ENCODE data around the gene EEF2.

The EEF2 gene

GRCh38 chr19:3970313-3970807, 14.9 kb downstream of the EEF2 start:
- TF ChIP-seq GATA3 (IDR thresholded peaks at IDR 0.05; ENCODE audit: low read depth, low read length) (no peak), GATA2 (IDR thresholded peaks at IDR 0.05; ENCODE audit: low read depth, low read length) (no peak)

GRCh38 chr19:3969435-3970312, 15.6 kb downstream of the EEF2 start:
- no peak for TF ChIP-seq GATA2 (IDR thresholded peaks at IDR 0.05; ENCODE audit: low read depth, low read length)
- no peak for TF ChIP-seq GATA3 (IDR thresholded peaks at IDR 0.05; ENCODE audit: low read depth, low read length)

GRCh38 chr19:3968556-3969434, 16.5 kb downstream of the EEF2 start:
- TF ChIP-seq GATA3 (IDR thresholded peaks at IDR 0.05; ENCODE audit: low read depth, low read length) = no peak
- TF ChIP-seq GATA2 (IDR thresholded peaks at IDR 0.05; ENCODE audit: low read depth, low read length) = no peak

- TF ChIP-seq GATA2 (IDR thresholded peaks at IDR 0.05; ENCODE audit: low read depth, low read length) (no peak), GATA3 (IDR thresholded peaks at IDR 0.05; ENCODE audit: low read depth, low read length) (no peak)
These were observed 18.9 kb downstream of the EEF2 start for GRCh38 chr19:3966051-3967017.

GRCh38 chr19:3964256-3965194, 20.7 kb downstream of the EEF2 start:
- no peak for TF ChIP-seq GATA3 (IDR thresholded peaks at IDR 0.05; ENCODE audit: low read depth, low read length)
- TF ChIP-seq GATA2 (IDR thresholded peaks at IDR 0.05; ENCODE audit: low read depth, low read length) = no peak

- TF ChIP-seq GATA2 (IDR thresholded peaks at IDR 0.05; ENCODE audit: low read depth, low read length) = no peak
- TF ChIP-seq GATA3 (IDR thresholded peaks at IDR 0.05; ENCODE audit: low read depth, low read length) = no peak
These were observed 21.6 kb downstream of the EEF2 start for GRCh38 chr19:3963458-3964255.

- TF ChIP-seq GATA3 (IDR thresholded peaks at IDR 0.05; ENCODE audit: low read depth, low read length) (no peak), GATA2 (IDR thresholded peaks at IDR 0.05; ENCODE audit: low read depth, low read length) (no peak)
These were observed 24.3 kb downstream of the EEF2 start for GRCh38 chr19:3961007-3961406.

GRCh38 chr19:3959766-3960131, 25.5 kb downstream of the EEF2 start:
- no peak for TF ChIP-seq GATA3 (IDR thresholded peaks at IDR 0.05; ENCODE audit: low read depth, low read length)
- TF ChIP-seq GATA2 (IDR thresholded peaks at IDR 0.05; ENCODE audit: low read depth, low read length) = no peak

GRCh38 chr19:3958836-3959765, 26.2 kb downstream of the EEF2 start:
- TF ChIP-seq GATA2 (IDR thresholded peaks at IDR 0.05; ENCODE audit: low read depth, low read length) (no peak), GATA3 (IDR thresholded peaks at IDR 0.05; ENCODE audit: low read depth, low read length) (no peak)

- TF ChIP-seq GATA2 (IDR thresholded peaks at IDR 0.05; ENCODE audit: low read depth, low read length) (no peak), GATA3 (IDR thresholded peaks at IDR 0.05; ENCODE audit: low read depth, low read length) (no peak)
These were observed 29.6 kb downstream of the EEF2 start for GRCh38 chr19:3955688-3956087.

- TF ChIP-seq GATA3 (IDR thresholded peaks at IDR 0.05; ENCODE audit: low read depth, low read length) = no peak
- TF ChIP-seq GATA2 (IDR thresholded peaks at IDR 0.05; ENCODE audit: low read depth, low read length) = no peak
These were observed 31.2 kb downstream of the EEF2 start for GRCh38 chr19:3954107-3954506.

All from SH-SY5Y (cell line).